ENCODE results near the gene MALRD1.

DNA sequence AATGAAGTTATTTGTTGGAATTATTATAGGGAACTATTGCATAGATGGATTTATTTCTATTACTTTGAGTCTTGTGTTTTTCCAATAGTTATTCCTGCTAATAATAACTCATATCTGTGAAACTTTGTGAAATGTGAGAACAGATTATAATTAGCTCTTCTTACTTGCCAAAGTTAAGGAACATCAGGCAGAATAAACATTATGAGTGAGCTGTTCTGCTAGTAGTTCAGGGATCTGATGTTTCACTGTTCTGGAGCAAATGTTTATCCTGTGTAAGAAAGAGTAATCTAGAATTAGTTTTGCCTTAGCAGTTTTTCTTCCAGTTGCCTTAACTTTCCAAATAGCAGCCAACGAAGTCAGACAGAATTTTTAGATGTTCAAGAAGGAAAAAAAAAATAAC lies 522.4 kb downstream of the MALRD1 start:
- no peak for TF ChIP-seq REST (IDR thresholded peaks at IDR 0.05; ENCODE audit: insufficient read depth in 1 of 2, low read depth in 2 of 2, low read length in 2 of 2)
- no peak for TF ChIP-seq TAF1 (IDR thresholded peaks at IDR 0.05; ENCODE audit: borderline replicate concordance, insufficient read depth, low read length)
- TF ChIP-seq SIN3A (IDR thresholded peaks at IDR 0.05; ENCODE audit: borderline replicate concordance, insufficient read depth, low read length), result no peak
- no peak for TF ChIP-seq POLR2AphosphoS5 (IDR thresholded peaks at IDR 0.05; ENCODE audit: low read depth, low read length)
- TF ChIP-seq FOXP2 (optimal IDR thresholded peaks at IDR 0.05; ENCODE audit: borderline replicate concordance, extremely low read depth, extremely low read length, insufficient read depth), result no peak

Data from PFSK-1 (cell line).